ENCODE data around the gene NT5DC4. TPM values are rescaled to one million over a fixed set of nuclear protein-coding genes. Genes with fewer than 3 reads are reported as not detected.
A peak's percentile ranks its signal among the peaks of the same experiment; 100 is the strongest.

Gene NT5DC4
- total RNA-seq, 1 experiment from 2014 or later = 0.22 TPM

GRCh38 chr2:112724591-112725525 lies 4.0 kb downstream of the NT5DC4 start:
- CTCF ChIA-PET = interaction anchor here (0.5 to 4.6 kb wide), 14 partner anchors 9 to 835 kb away, joined by 3 to 100 read pairs (median 8); partner anchors contain the start of gene CHCHD5

More at GRCh38 chr2:112724591-112725525, 4.0 kb downstream of the NT5DC4 start:
- Histone ChIP-seq H3K9ac (ENCODE audit: low read length) (0 out of 2 replicates have a peak overlapping the region, but pooled peaks have one; percentile 16), H3K36me3 (ENCODE audit: control insufficient read depth in 1 of 2, insufficient read depth in 2 of 2, low read length in 2 of 2) (no peaks in the 10 kb centered on the region), H4K20me1 (ENCODE audit: insufficient read depth) (no peaks in the 10 kb centered on the region), H2AFZ (ENCODE audit: low read depth, low read length, poor library complexity, severe bottlenecking) (no peak overlapping the region), H3K9me2 (ENCODE audit: insufficient read depth) (no peaks in the 10 kb centered on the region), H3K27ac (ENCODE audit: low read depth, low read length) (no peak overlapping the region), H3K9me3 (ENCODE audit: control insufficient read depth in 1 of 2, insufficient read depth in 1 of 2, low read depth in 1 of 2, low read length in 2 of 2) (no peaks in the 10 kb centered on the region), H3K4me1 (ENCODE audit: control insufficient read depth in 1 of 2, insufficient read depth in 2 of 2, low read length in 2 of 2) (peaks cover 13 to 29% of the 10 kb centered on the region in 2 experiments), H3K27me3 (ENCODE audit: insufficient read depth, low read length) (no peaks in the 10 kb centered on the region), H3K79me2 (ENCODE audit: insufficient read depth, low read length) (no peaks in the 10 kb centered on the region), H3K4me3 (replicated peaks in 1 of 2; ENCODE audit: low read depth in 1 of 2, low read length in 2 of 2) (no peak overlapping the region), H3K4me2 (ENCODE audit: low read length) (peak overlapping the region; percentile 65)
- RAD21 ChIA-PET (ENCODE audit: low non-redundant PET in 1 of 2, low total read pairs in 2 of 2, uncharacterized antibody in 2 of 2, unreplicated experiment in 2 of 2) = interaction anchor here (0.7 to 3.2 kb wide), 8 partner anchors 32 to 217 kb away, joined by 3 to 35 read pairs (median 6); partner anchors contain the start of gene CHCHD5 (in 2 of the 2)
- intact Hi-C loops (cut with micrococcal nuclease) = loop anchor here (5.0 kb wide), 3 partner anchors 143 to 838 kb away; partner anchors contain the start of genes CHCHD5 and TTL
- BruUV-seq (replicated peaks) = TSS peak; percentile 42
- peak; percentile 40 for ATAC-seq
- TF ChIP-seq CBX3 (IDR thresholded peaks at IDR 0.05; ENCODE audit: low read depth) (no peak), RAD21 (IDR thresholded peaks at IDR 0.05; ENCODE audit: low read depth) (peak; percentile 72), CTCF (IDR thresholded peaks at IDR 0.05 in 2 of 3, conservative IDR thresholded peaks at IDR 0.05 in 1 of 3; ENCODE audit: borderline replicate concordance in 1 of 3, insufficient read depth in 1 of 3, low read depth in 2 of 3, low read length in 2 of 3) (peak; percentile 41 to 71 (median 53))
- DNase-seq (ENCODE audit: low read depth, low spot score) = no peak
- POLR2A ChIA-PET = interaction anchor here (0.9 to 3.5 kb wide), 6 partner anchors 32 to 141 kb away, joined by 3 to 22 read pairs (median 11); partner anchors contain the start of genes CHCHD5 and SLC20A1
